Astrocyte of the cerebellum (primary cell): ENCODE data around the gene ACOXL.

ENCODE experiments used
- DNase-seq: peaks from one replicate; pipeline ENCODE4 v3.0.0-alpha.2; 2011; ENCODE audit warnings: low read depth
- H3K4me3 ChIP-seq: 2 replicates; pipeline ENCODE4 v1.5.1; 2011; ENCODE audit warnings: mild to moderate bottlenecking, low read depth, low read length, moderate library complexity
- in situ Hi-C: cut with HindIII; loops from 2 replicates; pipeline ENCODE4 v1.10.0; 2017; ENCODE audit warnings: low sequenced_read_pairs
- TF ChIP-seq, protein P1 (sequence below): IDR thresholded peaks from 2 replicates; pipeline ENCODE4 v1.5.1; 2012; ENCODE audit warnings: low read length, low read depth, moderate library complexity, mild to moderate bottlenecking; ENCODE audit errors: missing control alignments

ACOXL gene

GRCh38 chr2:110870545-110870944 is 138.2 kb downstream of the ACOXL start:
- DNase-seq = no peak
- in situ Hi-C loops = no loop called here
- no peak overlapping the region for H3K4me3 ChIP-seq
- TF ChIP-seq, protein P1, sequence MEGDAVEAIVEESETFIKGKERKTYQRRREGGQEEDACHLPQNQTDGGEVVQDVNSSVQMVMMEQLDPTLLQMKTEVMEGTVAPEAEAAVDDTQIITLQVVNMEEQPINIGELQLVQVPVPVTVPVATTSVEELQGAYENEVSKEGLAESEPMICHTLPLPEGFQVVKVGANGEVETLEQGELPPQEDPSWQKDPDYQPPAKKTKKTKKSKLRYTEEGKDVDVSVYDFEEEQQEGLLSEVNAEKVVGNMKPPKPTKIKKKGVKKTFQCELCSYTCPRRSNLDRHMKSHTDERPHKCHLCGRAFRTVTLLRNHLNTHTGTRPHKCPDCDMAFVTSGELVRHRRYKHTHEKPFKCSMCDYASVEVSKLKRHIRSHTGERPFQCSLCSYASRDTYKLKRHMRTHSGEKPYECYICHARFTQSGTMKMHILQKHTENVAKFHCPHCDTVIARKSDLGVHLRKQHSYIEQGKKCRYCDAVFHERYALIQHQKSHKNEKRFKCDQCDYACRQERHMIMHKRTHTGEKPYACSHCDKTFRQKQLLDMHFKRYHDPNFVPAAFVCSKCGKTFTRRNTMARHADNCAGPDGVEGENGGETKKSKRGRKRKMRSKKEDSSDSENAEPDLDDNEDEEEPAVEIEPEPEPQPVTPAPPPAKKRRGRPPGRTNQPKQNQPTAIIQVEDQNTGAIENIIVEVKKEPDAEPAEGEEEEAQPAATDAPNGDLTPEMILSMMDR = no peak

GRCh38 chr2:110871637-110872036 is 139.3 kb downstream of the ACOXL start:
- TF ChIP-seq, protein P1 = no peak
- no peak overlapping the region for H3K4me3 ChIP-seq
- DNase-seq = no peak
- in situ Hi-C loops = no loop called here

DNA sequence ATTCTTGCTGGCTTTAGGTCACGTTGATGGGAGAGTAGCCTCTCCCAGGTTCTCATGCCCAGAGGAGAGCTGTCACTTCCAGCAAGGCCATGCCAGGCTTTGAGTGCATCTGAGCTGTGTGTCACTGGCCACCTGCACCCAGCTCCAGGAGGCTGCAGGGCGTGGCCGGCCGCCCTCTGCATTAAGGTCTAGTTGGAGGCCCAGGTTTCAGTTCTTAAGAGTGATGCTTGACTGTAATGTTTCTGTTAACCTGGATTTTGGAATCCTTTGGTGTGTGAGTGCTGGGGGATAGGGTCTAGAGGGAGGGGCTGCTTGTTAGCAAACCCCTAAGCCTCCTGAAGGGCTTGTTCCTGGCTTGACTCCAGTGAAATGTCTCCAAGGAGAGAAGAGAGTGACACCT is 140.1 kb downstream of the ACOXL start:
- in situ Hi-C loops = no loop called here
- H3K4me3 ChIP-seq = no peak overlapping the region
- no peak for DNase-seq
- TF ChIP-seq, protein P1 = no peak

- DNase-seq = no peak
- TF ChIP-seq, protein P1 = no peak
These were observed 140.7 kb downstream of the ACOXL start for GRCh38 chr2:110873056-110873502.

DNA sequence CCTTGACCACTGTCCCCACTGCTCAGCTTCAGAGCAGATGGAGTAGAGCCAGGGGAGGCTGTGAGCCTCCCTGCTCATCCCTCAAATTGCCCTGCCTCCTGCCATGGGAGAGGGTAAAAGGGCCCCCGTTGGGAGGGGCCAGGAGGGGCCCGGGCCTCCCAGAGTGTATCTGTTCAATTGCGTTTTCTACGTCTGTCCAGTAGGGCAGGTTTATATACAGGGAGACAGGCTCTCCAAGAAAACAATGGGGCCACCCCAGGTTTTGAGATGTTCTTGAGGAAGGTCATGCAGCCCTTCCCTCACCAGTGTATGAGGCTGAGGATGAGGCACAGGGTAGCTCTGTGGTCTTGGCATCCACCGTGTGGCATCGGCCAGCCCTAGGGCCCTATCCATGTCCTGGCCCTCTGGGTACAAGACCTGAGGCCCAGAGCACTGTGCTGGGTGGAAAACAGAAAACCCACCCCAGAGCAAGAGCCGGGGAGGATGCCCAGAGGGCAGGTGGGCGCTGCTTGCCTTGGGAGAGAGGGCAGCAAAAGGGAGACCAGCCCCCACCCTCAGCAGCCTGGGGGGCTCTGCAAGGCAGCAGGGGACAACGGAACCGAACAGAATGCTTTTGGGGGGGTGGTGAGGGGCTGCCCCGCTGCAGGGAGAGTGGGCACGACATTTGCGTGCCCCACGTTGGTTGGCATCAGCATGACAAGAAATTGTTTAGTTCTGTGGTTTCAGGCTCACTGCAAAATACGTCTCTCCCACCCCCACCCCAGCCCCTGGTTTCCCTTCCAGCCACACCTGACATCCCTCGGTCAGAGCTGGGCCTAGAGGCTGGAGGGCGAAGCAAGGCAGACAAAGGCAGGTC is 141.5 kb downstream of the ACOXL start:
- in situ Hi-C loops = no loop called here
- TF ChIP-seq, protein P1 = no peak
- no peak overlapping the region for H3K4me3 ChIP-seq
- DNase-seq = no peak

More at GRCh38 chr2:110873056-110873502, 140.7 kb downstream of the ACOXL start:
- no peak overlapping the region for H3K4me3 ChIP-seq
- in situ Hi-C loops = no loop called here

- TF ChIP-seq, protein P1 = no peak
- DNase-seq = no peak
- in situ Hi-C loops = no loop called here
- H3K4me3 ChIP-seq = no peak overlapping the region
These were observed 142.3 kb downstream of the ACOXL start for GRCh38 chr2:110874453-110875383.
